Measurements from ENCODE around the gene TTC27. TPM values are rescaled to one million over a fixed set of nuclear protein-coding genes. Genes with fewer than 3 reads are reported as not detected.

The TTC27 gene
- total and polyA plus RNA-seq, 2 of the 13 experiments (the other 11 are each of a cell fraction or from before 2014, with no cell fraction given): 26.7 to 44.7 TPM

DNA sequence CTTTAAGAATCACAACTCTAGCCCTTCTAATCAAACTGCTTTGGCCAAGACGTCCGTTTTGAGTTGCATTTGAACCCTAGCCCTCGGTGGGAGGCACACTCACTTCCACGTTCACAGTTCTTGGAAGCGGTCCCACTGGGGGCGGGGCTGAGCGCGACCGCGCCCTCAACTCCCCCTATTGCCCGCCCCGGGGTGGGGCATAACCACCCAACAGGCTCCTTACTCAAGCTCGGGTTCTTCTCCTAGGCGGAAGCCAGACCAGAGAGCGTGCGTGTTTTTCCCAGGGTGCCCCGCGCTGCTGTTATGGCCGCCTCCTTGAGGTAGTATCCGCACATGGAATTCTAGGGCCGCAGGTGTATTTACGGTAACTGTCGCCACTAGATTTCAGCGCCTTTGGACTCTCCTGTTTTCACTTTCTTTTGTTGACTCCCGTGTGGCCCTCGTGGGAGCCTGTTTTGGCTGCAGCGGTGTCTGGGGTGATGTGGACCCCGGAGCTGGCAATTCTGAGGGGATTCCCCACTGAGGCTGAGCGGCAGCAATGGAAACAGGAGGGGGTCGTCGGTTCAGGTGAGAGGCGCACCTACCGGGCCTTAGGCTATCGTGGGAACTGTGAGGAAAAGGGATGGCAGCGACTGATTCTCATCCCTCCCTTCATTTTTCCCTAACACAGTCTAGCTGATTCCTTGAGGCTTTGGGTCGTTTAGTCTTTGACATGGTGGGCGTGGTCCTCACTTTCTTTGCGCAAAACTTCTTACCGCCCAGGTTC is at the start of gene TTC27 (continued):
- TF ChIP-seq, protein P1, sequence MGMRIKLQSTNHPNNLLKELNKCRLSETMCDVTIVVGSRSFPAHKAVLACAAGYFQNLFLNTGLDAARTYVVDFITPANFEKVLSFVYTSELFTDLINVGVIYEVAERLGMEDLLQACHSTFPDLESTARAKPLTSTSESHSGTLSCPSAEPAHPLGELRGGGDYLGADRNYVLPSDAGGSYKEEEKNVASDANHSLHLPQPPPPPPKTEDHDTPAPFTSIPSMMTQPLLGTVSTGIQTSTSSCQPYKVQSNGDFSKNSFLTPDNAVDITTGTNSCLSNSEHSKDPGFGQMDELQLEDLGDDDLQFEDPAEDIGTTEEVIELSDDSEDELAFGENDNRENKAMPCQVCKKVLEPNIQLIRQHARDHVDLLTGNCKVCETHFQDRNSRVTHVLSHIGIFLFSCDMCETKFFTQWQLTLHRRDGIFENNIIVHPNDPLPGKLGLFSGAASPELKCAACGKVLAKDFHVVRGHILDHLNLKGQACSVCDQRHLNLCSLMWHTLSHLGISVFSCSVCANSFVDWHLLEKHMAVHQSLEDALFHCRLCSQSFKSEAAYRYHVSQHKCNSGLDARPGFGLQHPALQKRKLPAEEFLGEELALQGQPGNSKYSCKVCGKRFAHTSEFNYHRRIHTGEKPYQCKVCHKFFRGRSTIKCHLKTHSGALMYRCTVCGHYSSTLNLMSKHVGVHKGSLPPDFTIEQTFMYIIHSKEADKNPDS (CRISPR knock-in tag; IDR thresholded peaks at IDR 0.05): peak; percentile 76; the same call in 1 of the 2 replicates
- TF ChIP-seq TAF1 (CRISPR knock-in tag; IDR thresholded peaks at IDR 0.05): peak; percentile 83
- no peak for TF ChIP-seq ZKSCAN1 (IDR thresholded peaks at IDR 0.05; ENCODE audit: low read length)
- TF ChIP-seq GABPA (IDR thresholded peaks at IDR 0.05; ENCODE audit: low read depth, low read length): peak; percentile 39; the same call in 1 of the 2 replicates
- TF ChIP-seq GABPA (CRISPR knock-in tag; IDR thresholded peaks at IDR 0.05; ENCODE audit: low read depth): peak; percentile 85
- peak; percentile 75; the same call in 1 of the 2 replicates for TF ChIP-seq ZBTB7B (CRISPR knock-in tag; IDR thresholded peaks at IDR 0.05)
- TF ChIP-seq PAX8 (CRISPR knock-in tag; IDR thresholded peaks at IDR 0.05; ENCODE audit: borderline replicate concordance): 0 out of 2 replicates have a peak, but pooled peaks have one; percentile 58
- TF ChIP-seq, protein P2, sequence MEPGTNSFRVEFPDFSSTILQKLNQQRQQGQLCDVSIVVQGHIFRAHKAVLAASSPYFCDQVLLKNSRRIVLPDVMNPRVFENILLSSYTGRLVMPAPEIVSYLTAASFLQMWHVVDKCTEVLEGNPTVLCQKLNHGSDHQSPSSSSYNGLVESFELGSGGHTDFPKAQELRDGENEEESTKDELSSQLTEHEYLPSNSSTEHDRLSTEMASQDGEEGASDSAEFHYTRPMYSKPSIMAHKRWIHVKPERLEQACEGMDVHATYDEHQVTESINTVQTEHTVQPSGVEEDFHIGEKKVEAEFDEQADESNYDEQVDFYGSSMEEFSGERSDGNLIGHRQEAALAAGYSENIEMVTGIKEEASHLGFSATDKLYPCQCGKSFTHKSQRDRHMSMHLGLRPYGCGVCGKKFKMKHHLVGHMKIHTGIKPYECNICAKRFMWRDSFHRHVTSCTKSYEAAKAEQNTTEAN (CRISPR knock-in tag; conservative IDR thresholded peaks at IDR 0.05): peak; percentile 7; the same call in 1 of the 2 replicates
- TF ChIP-seq KLF16 (CRISPR knock-in tag; IDR thresholded peaks at IDR 0.05): peak in 1 of 2 experiments; percentile 83; a peak in 1 of 4 replicates
- TF ChIP-seq, protein P3, sequence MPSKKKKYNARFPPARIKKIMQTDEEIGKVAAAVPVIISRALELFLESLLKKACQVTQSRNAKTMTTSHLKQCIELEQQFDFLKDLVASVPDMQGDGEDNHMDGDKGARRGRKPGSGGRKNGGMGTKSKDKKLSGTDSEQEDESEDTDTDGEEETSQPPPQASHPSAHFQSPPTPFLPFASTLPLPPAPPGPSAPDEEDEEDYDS (CRISPR knock-in tag; IDR thresholded peaks at IDR 0.05): peak; percentile 79
- TF ChIP-seq, protein P4, sequence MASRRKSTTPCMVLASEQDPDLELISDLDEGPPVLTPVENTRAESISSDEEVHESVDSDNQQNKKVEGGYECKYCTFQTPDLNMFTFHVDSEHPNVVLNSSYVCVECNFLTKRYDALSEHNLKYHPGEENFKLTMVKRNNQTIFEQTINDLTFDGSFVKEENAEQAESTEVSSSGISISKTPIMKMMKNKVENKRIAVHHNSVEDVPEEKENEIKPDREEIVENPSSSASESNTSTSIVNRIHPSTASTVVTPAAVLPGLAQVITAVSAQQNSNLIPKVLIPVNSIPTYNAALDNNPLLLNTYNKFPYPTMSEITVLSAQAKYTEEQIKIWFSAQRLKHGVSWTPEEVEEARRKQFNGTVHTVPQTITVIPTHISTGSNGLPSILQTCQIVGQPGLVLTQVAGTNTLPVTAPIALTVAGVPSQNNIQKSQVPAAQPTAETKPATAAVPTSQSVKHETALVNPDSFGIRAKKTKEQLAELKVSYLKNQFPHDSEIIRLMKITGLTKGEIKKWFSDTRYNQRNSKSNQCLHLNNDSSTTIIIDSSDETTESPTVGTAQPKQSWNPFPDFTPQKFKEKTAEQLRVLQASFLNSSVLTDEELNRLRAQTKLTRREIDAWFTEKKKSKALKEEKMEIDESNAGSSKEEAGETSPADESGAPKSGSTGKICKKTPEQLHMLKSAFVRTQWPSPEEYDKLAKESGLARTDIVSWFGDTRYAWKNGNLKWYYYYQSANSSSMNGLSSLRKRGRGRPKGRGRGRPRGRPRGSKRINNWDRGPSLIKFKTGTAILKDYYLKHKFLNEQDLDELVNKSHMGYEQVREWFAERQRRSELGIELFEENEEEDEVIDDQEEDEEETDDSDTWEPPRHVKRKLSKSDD (CRISPR knock-in tag; IDR thresholded peaks at IDR 0.05; ENCODE audit: low read depth): peak; percentile 39; the same call in 1 of the 2 replicates
- peak; percentile 94 for TF ChIP-seq ZNF501 (CRISPR knock-in tag; IDR thresholded peaks at IDR 0.05)
- peak; percentile 55; the same call in 1 of the 2 replicates for TF ChIP-seq WIZ (CRISPR knock-in tag; IDR thresholded peaks at IDR 0.05)
- peak; percentile 97 for TF ChIP-seq FOXC1 (CRISPR knock-in tag; IDR thresholded peaks at IDR 0.05; ENCODE audit: borderline replicate concordance)
- TF ChIP-seq ZBTB21 (CRISPR knock-in tag; IDR thresholded peaks at IDR 0.05): peak; percentile 21; the same call in 1 of the 2 replicates
- TF ChIP-seq HNRNPL (IDR thresholded peaks at IDR 0.05; ENCODE audit: low read depth, low read length): 0 out of 2 replicates have a peak, but pooled peaks have one; percentile 64
- TF ChIP-seq ZNF724P (CRISPR knock-in tag; IDR thresholded peaks at IDR 0.05; ENCODE audit: borderline replicate concordance): peak; percentile 61; the same call in 1 of the 2 replicates
- TF ChIP-seq YY1 (IDR thresholded peaks at IDR 0.05; ENCODE audit: insufficient read depth, insufficient replicate concordance, low read depth, low read length): peak; percentile 99
- 0 out of 2 replicates have a peak, but pooled peaks have one; percentile 50 for TF ChIP-seq ZMYM2 (CRISPR knock-in tag; IDR thresholded peaks at IDR 0.05)
- TF ChIP-seq, protein P5, sequence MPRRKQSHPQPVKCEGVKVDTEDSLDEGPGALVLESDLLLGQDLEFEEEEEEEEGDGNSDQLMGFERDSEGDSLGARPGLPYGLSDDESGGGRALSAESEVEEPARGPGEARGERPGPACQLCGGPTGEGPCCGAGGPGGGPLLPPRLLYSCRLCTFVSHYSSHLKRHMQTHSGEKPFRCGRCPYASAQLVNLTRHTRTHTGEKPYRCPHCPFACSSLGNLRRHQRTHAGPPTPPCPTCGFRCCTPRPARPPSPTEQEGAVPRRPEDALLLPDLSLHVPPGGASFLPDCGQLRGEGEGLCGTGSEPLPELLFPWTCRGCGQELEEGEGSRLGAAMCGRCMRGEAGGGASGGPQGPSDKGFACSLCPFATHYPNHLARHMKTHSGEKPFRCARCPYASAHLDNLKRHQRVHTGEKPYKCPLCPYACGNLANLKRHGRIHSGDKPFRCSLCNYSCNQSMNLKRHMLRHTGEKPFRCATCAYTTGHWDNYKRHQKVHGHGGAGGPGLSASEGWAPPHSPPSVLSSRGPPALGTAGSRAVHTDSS (CRISPR knock-in tag; conservative IDR thresholded peaks at IDR 0.05): no peak
- peak; percentile 91 for TF ChIP-seq ZNF768 (CRISPR knock-in tag; IDR thresholded peaks at IDR 0.05)
- TF ChIP-seq PLRG1 (conservative IDR thresholded peaks at IDR 0.05): no peak

Measured in HepG2 (cell line).